Superior temporal gyrus (tissue), 1 donor: Measurements from ENCODE around the gene SLC25A5.
"Not testable (repeated sequence)": the region's sequence is repeated elsewhere in the genome, so short reads cannot be mapped to it uniquely, and the experiment has no call there.

ENCODE experiments used
- DNase-seq: peaks from one replicate; pipeline ENCODE4 v3.0.0-alpha.2; 2016; ENCODE audit errors: extremely low spot score

Gene SLC25A5

DNA sequence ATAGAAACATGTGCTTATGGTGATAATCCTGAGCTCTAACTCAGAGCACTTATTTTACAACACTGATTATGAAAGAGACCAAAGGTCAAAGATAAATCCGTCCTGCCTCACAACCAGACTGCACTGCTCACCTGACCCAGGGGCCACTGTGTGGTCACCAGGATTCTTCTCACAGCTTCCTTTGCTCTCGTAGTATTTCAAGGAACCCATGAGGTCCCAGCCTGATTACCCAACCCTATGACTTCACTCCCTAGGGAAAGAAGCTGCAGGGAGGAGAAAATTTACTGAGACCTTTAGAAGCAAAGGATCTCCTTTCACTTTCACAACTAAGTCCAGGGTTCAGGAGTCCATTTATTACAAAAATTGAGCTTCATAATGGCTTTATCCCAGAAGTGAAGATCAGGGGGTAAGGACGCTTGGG lies 9.6 kb downstream of the SLC25A5 start:
- DNase-seq, result no peak

- no peak for DNase-seq
Observed at GRCh38 chrX:119478504-119478903, 10.3 kb downstream of the SLC25A5 start.

DNA sequence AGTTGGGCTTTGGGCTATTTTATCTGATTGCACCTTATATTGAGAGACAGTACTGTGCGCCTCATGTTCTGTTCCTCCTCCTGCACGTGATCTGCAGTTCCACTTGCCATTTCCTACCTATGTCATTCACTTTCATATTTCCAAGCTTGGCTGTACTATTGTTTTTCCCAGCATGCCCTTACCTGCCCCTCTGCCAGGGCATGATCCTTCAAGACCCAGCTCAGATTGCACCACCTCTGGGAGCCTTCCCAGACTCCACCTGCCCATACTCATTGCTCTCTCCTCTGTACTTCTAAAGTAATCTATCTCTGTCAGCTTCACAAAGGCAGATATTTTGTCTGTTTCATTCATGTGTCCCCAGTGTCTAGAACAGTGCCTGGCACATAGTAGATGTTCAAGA lies 11.6 kb downstream of the SLC25A5 start:
- no peak for DNase-seq

DNA sequence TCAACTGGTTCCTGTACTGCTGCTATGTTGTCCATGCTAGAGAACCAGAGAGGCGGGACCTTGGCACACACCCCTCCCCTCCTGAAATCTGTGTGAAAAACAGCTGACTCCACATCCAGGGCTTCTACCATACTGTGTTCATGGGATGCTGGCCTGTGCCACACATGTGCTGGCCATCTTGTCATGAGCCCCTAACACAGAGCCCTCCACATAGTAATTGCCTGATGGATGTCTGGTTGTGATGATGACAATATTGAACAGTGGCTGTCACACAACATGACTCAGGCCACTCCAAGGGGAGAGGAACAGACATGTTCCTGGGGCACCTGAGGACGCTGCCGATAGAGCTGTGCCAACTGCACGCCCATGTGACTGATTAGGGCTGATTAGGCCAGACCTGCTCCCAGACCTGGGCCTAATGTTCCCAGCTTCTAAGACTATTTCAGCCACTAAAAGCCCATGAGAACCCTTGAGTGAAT lies 13.1 kb downstream of the SLC25A5 start:
- DNase-seq, result no peak

DNA sequence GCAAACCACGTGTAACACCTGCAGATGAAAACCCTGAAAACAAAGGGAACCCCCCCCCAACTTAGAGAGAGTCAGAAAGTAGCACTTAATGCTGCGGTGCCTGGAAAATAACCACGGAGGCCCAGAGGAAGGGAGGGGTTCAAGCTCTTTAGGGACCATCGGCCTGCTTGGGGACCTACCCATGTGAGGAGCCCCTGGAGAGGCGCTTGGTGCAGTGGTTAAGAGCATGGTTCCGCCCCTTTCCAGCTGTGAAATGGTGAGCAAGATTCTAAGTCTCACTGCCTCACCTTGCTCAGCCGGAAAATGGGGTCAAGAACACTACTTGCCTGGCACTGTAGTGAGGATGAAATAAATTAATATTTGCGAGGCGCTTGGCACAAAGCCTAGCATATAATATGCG lies 13.8 kb downstream of the SLC25A5 start:
- DNase-seq, result no peak

DNA sequence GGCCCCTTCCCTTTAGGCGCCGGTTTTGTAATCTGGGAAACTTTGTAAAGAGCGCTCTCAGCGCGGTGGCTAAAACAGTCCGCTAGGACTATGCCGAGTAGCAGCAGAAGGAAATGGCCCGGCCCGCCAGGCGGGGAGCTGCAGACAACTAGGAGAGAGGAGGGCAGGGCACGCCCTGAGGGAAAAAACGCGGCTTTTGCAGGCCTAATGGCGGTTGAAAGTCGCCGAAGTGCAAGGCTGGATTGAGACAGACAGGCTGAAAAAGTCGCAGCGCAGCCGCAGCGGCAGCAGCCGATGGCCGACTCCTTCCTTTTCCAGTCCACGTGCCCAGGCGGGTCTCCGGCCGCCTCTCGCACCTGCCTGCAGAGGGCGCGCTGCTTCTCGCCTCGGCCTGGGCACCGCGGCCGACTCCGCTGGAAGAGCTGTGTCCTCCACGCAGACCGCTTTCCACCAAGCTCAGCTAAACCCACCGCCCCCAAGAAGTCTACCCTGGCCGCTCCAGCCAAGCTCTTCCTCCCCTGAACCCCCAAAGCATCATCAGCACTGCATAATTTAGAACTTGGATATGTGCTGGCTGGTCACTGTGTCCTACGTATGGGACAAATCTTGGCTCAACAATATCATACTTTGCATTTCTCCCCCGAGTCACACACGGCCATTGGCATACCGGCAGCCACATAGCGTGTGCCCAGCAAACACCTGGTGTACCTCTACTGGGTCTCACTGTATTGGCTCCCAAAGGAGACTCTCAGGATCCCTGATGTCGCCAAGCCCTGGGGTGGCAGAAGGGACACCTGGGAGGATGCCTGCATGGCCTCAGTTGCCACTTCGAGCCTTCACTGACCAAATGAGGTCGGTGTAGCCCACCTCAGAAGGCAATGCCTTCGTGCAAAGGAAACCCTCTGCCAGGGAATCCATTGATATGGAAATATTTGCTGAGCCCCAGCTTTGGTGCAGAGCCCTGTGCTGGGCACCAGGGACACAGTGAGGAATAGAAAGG lies 14.5 kb downstream of the SLC25A5 start:
- DNase-seq, result peak; percentile 19

DNA sequence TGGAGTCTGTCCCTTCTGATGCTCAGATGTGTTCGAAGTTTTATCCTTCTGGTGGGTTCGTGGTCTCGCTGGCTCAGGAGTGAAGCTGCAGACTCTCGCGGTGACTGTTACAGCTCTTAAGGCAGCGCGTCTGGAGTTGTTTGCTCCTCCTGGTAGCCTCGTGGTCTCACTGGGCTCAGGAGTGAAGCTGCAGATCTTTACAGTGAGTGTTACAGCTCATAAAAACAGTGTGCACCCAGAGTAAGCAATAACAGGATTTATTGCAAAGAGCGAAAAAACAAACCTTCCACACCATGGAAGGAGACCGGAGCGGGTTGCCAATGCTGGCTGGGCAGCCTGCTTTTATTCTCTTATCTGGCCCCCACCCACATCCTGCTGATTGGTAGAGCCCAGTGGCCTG lies 18.5 kb downstream of the SLC25A5 start:
- no peak for DNase-seq

GRCh38 chrX:119487766-119488165 lies 19.5 kb downstream of the SLC25A5 start:
- DNase-seq, result not testable (repeated sequence)

GRCh38 chrX:119488749-119489148 lies 20.5 kb downstream of the SLC25A5 start:
- DNase-seq, result peak; percentile 60

GRCh38 chrX:119489212-119490074 lies 21.2 kb downstream of the SLC25A5 start:
- DNase-seq, result no peak

DNA sequence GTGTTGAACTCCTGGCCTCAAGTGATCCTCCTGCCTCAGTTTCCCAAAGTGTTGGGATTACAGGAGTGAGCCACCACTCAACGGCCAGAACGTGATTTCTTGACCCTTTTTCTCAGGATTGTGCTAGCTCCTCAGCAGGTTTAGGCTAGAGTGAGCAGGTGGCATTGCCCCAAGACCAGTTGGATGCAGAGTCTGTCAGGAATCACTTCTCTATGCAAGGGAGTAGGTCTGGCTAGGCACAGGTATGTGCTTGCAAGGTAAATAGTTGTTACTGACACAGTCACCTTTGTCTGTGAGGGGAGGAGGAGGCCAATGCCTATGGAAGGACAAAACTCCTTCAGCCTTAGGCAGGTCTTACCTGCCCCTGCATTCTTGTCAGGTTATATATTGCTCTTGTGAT lies 24.2 kb downstream of the SLC25A5 start:
- DNase-seq, result no peak

DNA sequence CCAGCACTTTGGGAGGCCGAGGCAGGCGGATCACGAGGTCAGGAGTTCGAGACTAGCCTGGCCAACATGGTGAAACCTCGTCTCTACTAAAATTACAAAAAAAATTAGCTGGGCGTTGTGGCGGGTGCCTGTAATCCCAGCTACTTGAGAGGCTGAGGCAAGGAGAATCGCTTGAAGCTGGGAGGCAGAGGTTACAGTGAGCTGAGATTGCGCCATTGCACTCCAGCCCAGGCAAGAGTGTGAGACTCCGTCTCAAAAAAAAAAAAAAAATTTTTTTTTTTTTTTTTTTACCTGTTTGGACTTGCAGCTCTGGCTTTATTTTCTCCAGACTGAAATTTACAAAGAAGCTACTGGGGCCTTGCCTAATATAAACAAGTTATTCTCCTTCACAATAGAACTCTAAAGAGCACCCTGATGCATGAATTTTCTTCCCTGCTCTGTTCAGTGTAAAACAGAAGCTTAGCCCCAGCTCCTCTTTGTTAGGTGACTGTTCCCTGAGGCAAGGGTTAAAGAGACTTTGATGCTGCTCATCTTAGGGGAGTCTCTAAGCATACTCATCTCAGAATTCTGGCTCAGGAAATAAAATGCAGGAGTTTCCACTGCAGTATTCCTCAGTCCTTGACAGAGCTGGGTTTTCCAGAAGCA lies 25.7 kb downstream of the SLC25A5 start:
- not testable (repeated sequence) for DNase-seq

- no peak for DNase-seq
Observed at GRCh38 chrX:119495734-119496726, 27.8 kb downstream of the SLC25A5 start.

DNA sequence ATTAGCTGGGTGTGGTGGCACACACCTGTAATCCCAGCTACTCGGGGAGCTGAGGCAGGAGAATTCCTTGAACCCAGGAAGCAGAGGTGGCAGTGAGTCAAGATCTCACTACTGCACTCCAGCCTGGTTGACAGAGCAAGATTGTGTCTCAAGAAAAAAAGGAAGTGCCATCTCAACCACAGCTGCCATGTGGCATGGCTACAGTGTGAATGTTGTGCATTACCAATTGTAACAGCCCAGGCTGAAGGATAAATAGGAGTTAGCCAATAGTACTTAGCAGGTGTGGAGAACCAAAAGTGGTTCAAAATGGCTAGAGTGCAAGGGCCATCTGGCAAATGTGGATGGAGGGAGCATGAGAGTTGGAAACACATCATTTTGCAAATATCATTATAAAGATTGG lies 28.9 kb downstream of the SLC25A5 start:
- no peak for DNase-seq

DNA sequence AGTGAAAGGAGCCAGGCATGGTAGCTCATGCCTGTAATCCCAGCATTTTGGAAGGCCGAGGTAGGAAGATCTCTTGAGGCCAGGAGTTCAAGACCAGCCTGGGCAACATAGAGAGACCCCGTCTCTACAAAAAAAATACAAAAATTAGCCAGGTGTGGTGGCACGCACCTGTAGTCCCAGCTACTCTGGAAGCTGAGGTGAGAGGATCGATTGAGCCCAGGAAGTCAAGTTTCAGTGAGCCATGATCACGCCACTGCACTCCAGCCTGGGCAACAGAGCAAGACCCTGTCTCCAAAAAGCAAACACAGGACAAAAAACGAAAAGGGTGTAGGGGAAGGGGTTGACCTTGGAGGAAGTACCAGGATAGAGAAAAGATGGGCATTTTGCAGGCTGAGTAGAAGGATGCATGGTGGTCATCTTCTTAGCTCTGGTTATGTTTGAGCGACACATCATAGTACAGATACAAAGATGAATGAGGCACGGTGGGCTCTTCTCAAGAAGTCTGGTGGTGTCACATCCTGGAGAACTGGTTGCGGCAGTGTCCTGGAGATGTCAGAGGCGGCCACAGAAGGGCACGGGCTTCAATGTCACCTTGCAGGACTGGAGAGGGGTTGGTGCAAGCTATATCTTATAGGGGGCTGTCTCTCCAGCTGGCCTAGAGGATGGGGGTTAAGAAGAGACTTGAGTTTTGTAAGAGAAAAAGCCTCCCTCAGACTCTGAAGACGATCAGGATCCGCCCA lies 32.0 kb downstream of the SLC25A5 start:
- no peak for DNase-seq

DNA sequence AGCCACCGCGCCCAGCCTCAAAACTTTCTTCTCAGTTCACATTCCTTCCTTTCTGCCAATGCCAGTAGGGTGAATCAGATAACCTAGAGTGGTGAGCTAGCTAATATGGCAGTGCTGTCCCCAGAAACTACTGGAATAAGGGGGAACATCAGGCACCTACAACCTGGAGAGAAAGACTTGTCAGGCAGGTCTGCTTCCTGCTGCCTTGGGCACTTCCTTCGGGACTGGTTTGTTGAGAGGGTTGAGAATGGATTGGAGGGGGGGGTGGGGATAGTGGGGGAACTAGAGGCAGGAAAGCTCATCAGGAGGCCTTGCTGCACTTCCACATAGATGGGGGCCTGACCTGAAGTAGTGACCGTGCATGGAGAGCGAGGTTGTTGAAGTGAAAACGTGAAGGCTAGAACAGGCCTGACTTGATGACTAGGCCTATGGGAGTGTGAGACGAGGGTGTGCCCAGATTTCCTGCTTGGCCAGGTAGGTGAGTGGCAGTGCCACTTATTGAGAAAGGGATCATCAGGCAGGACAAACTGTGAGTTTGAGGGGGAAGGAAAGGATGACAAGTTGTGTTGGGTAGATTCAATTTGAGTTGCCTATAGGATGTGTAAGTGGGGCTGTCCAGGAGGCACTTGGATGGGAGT lies 33.4 kb downstream of the SLC25A5 start:
- no peak for DNase-seq

- DNase-seq, result peak; percentile 9
Observed at GRCh38 chrX:119502727-119503483, 34.7 kb downstream of the SLC25A5 start.

DNA sequence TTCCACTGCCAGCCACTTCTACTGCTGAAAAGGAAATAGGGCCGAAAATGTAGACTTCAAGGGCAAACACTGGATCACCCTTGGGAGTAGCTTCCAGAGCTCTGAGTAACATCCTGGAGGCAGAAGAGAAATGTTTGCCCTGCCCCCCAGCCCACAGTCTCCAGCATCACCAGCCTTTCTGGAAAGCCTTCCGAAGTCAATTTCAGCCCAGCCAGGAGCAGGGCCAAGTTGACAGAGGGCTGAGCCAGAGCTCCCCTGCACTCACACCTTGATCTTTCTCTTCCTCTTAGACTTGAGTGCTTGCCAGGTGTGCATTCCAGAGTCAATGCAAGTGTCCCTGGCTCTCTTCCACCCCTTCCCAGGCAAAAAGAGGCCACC lies 35.2 kb downstream of the SLC25A5 start:
- DNase-seq, result no peak

GRCh38 chrX:119505145-119505544 lies 36.9 kb downstream of the SLC25A5 start:
- DNase-seq, result not testable (repeated sequence)
